ENCODE results near the gene COBL. TPM values are rescaled to one million over a fixed set of nuclear protein-coding genes. Genes with fewer than 3 reads are reported as not detected.

Gene COBL
- total RNA-seq, 1 experiment from 2014 or later, result 52.3 TPM

- Histone ChIP-seq H4K5ac (ENCODE audit: insufficient read length, low read depth, low read length) (no peak overlapping the region), H3K18ac (ENCODE audit: insufficient read length, low read depth, low read length) (no peak overlapping the region), H2AK5ac (ENCODE audit: insufficient read length, low read length) (no peak overlapping the region), H3K9ac (ENCODE audit: extremely low read depth, insufficient read length, low read length) (no peak overlapping the region), H2BK20ac (ENCODE audit: low read depth, low read length, poor library complexity, severe bottlenecking) (no peak overlapping the region), H4K20me1 (ENCODE audit: control insufficient read depth, insufficient read depth, insufficient read length) (no peaks in the 10 kb centered on the region), H3K79me2 (ENCODE audit: insufficient read depth, low read length) (no peaks in the 10 kb centered on the region; the same call in 1 of the 2 replicates), H3K4ac (ENCODE audit: low read depth, low read length) (no peak overlapping the region), H2BK120ac (ENCODE audit: low read depth, low read length, poor library complexity, severe bottlenecking) (no peak overlapping the region), H3K27ac (ENCODE audit: insufficient read length, low read depth, low read length) (no peak overlapping the region), H4K91ac (ENCODE audit: insufficient read length, low read depth, low read length) (no peak overlapping the region), H2BK5ac (ENCODE audit: insufficient read length, low read length) (no peak overlapping the region), H3K27me3 (ENCODE audit: insufficient read depth, low read length) (no peaks in the 10 kb centered on the region), H3K23ac (ENCODE audit: insufficient read length, low read depth, low read length) (no peak overlapping the region), H2BK12ac (ENCODE audit: insufficient read length, low read depth, low read length) (no peak overlapping the region), H2BK15ac (ENCODE audit: low read depth, low read length) (no peak overlapping the region), H3T11ph (ENCODE audit: low read length) (no peak overlapping the region), H3K14ac (ENCODE audit: insufficient read depth, low read length) (no peak overlapping the region), H3K23me2 (ENCODE audit: insufficient read length, low read depth, low read length, poor library complexity, severe bottlenecking) (no peaks in the 10 kb centered on the region), H3K56ac (ENCODE audit: insufficient read length, low read depth, low read length) (no peak overlapping the region), H3K4me1 (ENCODE audit: insufficient read depth, low read length) (no peaks in the 10 kb centered on the region; the same call in 1 of the 2 replicates), H3K9me3 (ENCODE audit: control insufficient read depth, low read depth, low read length) (no peaks in the 10 kb centered on the region), H3K79me1 (ENCODE audit: insufficient read depth, low read depth, low read length, poor library complexity, severe bottlenecking) (peaks cover 3% of the 10 kb centered on the region), H2AFZ (ENCODE audit: low read length) (no peak overlapping the region), H4K8ac (replicated peaks; ENCODE audit: insufficient read length, low read depth, low read length) (no peak overlapping the region), H3K4me2 (ENCODE audit: insufficient read depth, insufficient read length, low read length) (no peak overlapping the region)
- H3K4me1 Mint-ChIP-seq, result peaks cover 51 to 52% of the 10 kb centered on the region in 2 experiments
- H3K36me3 Mint-ChIP-seq (ENCODE audit: insufficient read depth in 1 of 3, low read depth in 3 of 3), result peaks cover 0 to 3% (median 0%) of the 10 kb centered on the region in 3 experiments; a peak in 1 of 7 replicates
- no peaks in the 10 kb centered on the region for H3K9me3 Mint-ChIP-seq
- no CpG with 5 or more reads among the region's 3 CpGs for WGBS (ENCODE audit: extremely low coverage, insufficient read length, low lambda C conversion rate)
- TF ChIP-seq CTCF (conservative IDR thresholded peaks at IDR 0.05), result no peak
- no peak for DNase-seq
- no peak overlapping the region; a peak in 1 of 7 replicates for H3K27ac Mint-ChIP-seq
- H3K27me3 Mint-ChIP-seq (ENCODE audit: low read depth), result peaks cover 2% of the 10 kb centered on the region; the same call in 1 of the 2 replicates
- H3K4me3 Mint-ChIP-seq, result no peak overlapping the region
Measured at GRCh38 chr7:51239691-51240090, 76.9 kb downstream of the COBL start.

Measured in H9 (cell line).